ENCODE data around the gene LYVE1.

The LYVE1 gene

GRCh38 chr11:10573556-10573955, 5.1 kb upstream of the LYVE1 start:
- Histone ChIP-seq H3K9ac (ENCODE audit: low read length) (no peak overlapping the region), H3K4me3 (ENCODE audit: low read length) (no peak overlapping the region), H3K27me3 (replicated peaks; ENCODE audit: control insufficient read depth, insufficient read depth, low read length) (no peaks in the 10 kb centered on the region), H3K36me3 (ENCODE audit: control insufficient read depth, insufficient read depth, low read length, severe bottlenecking) (peaks cover 60% of the 10 kb centered on the region), H3K9me3 (ENCODE audit: control insufficient read depth, low read length) (no peaks in the 10 kb centered on the region), H3K4me1 (ENCODE audit: control insufficient read depth, insufficient read depth, low read length) (no peaks in the 10 kb centered on the region)
- DNase-seq (ENCODE audit: low read depth) = no peak

GRCh38 chr11:10573028-10573427, 4.6 kb upstream of the LYVE1 start:
- Histone ChIP-seq H3K9me3 (ENCODE audit: control insufficient read depth, low read length) (no peaks in the 10 kb centered on the region), H3K27me3 (replicated peaks; ENCODE audit: control insufficient read depth, insufficient read depth, low read length) (no peaks in the 10 kb centered on the region), H3K9ac (ENCODE audit: low read length) (no peak overlapping the region), H3K36me3 (ENCODE audit: control insufficient read depth, insufficient read depth, low read length, severe bottlenecking) (peaks cover 55% of the 10 kb centered on the region), H3K4me3 (ENCODE audit: low read length) (no peak overlapping the region), H3K4me1 (ENCODE audit: control insufficient read depth, insufficient read depth, low read length) (no peaks in the 10 kb centered on the region)
- no peak for DNase-seq (ENCODE audit: low read depth)

- no peak for DNase-seq (ENCODE audit: low read depth)
- Histone ChIP-seq H3K27me3 (replicated peaks; ENCODE audit: control insufficient read depth, insufficient read depth, low read length) (no peaks in the 10 kb centered on the region), H3K36me3 (ENCODE audit: control insufficient read depth, insufficient read depth, low read length, severe bottlenecking) (peaks cover 50% of the 10 kb centered on the region), H3K9me3 (ENCODE audit: control insufficient read depth, low read length) (no peaks in the 10 kb centered on the region), H3K4me3 (ENCODE audit: low read length) (no peak overlapping the region), H3K4me1 (ENCODE audit: control insufficient read depth, insufficient read depth, low read length) (no peaks in the 10 kb centered on the region), H3K9ac (ENCODE audit: low read length) (no peak overlapping the region)
Observed at GRCh38 chr11:10572533-10572932, 4.1 kb upstream of the LYVE1 start.

- Histone ChIP-seq H3K9me3 (ENCODE audit: control insufficient read depth, low read length) (no peaks in the 10 kb centered on the region), H3K27me3 (replicated peaks; ENCODE audit: control insufficient read depth, insufficient read depth, low read length) (no peaks in the 10 kb centered on the region), H3K36me3 (ENCODE audit: control insufficient read depth, insufficient read depth, low read length, severe bottlenecking) (peaks cover 4% of the 10 kb centered on the region), H3K4me1 (ENCODE audit: control insufficient read depth, insufficient read depth, low read length) (peaks cover 15% of the 10 kb centered on the region), H3K4me3 (ENCODE audit: low read length) (no peak overlapping the region), H3K9ac (ENCODE audit: low read length) (no peak overlapping the region)
- no peak for DNase-seq (ENCODE audit: low read depth)
Observed at GRCh38 chr11:10567446-10567845, 1.0 kb downstream of the LYVE1 start.

GRCh38 chr11:10566257-10566957, 2.1 kb downstream of the LYVE1 start:
- Histone ChIP-seq H3K36me3 (ENCODE audit: control insufficient read depth, insufficient read depth, low read length, severe bottlenecking) (no peaks in the 10 kb centered on the region), H3K4me3 (ENCODE audit: low read length) (no peak overlapping the region), H3K9ac (ENCODE audit: low read length) (no peak overlapping the region), H3K4me1 (ENCODE audit: control insufficient read depth, insufficient read depth, low read length) (peaks cover 15% of the 10 kb centered on the region), H3K27me3 (replicated peaks; ENCODE audit: control insufficient read depth, insufficient read depth, low read length) (no peaks in the 10 kb centered on the region), H3K9me3 (ENCODE audit: control insufficient read depth, low read length) (no peaks in the 10 kb centered on the region)
- peak; percentile 27 for DNase-seq (ENCODE audit: low read depth)

GRCh38 chr11:10565493-10565892, 3.0 kb downstream of the LYVE1 start:
- Histone ChIP-seq H3K9ac (ENCODE audit: low read length) (no peak overlapping the region), H3K36me3 (ENCODE audit: control insufficient read depth, insufficient read depth, low read length, severe bottlenecking) (no peaks in the 10 kb centered on the region), H3K4me1 (ENCODE audit: control insufficient read depth, insufficient read depth, low read length) (peaks cover 15% of the 10 kb centered on the region), H3K27me3 (replicated peaks; ENCODE audit: control insufficient read depth, insufficient read depth, low read length) (no peaks in the 10 kb centered on the region), H3K4me3 (ENCODE audit: low read length) (no peak overlapping the region), H3K9me3 (ENCODE audit: control insufficient read depth, low read length) (no peaks in the 10 kb centered on the region)
- no peak for DNase-seq (ENCODE audit: low read depth)

GRCh38 chr11:10564696-10565318, 3.7 kb downstream of the LYVE1 start:
- Histone ChIP-seq H3K36me3 (ENCODE audit: control insufficient read depth, insufficient read depth, low read length, severe bottlenecking) (no peaks in the 10 kb centered on the region), H3K9me3 (ENCODE audit: control insufficient read depth, low read length) (no peaks in the 10 kb centered on the region), H3K9ac (ENCODE audit: low read length) (no peak overlapping the region), H3K27me3 (replicated peaks; ENCODE audit: control insufficient read depth, insufficient read depth, low read length) (no peaks in the 10 kb centered on the region), H3K4me3 (ENCODE audit: low read length) (no peak overlapping the region), H3K4me1 (ENCODE audit: control insufficient read depth, insufficient read depth, low read length) (peaks cover 15% of the 10 kb centered on the region)
- DNase-seq (ENCODE audit: low read depth) = peak; percentile 53

GRCh38 chr11:10564030-10564429, 4.4 kb downstream of the LYVE1 start:
- H3K4me3 ChIP-seq (ENCODE audit: low read length) = no peak overlapping the region

GRCh38 chr11:10561947-10562346, 6.5 kb downstream of the LYVE1 start:
- no peaks in the 10 kb centered on the region for H3K9me3 ChIP-seq (ENCODE audit: control insufficient read depth, low read length)
- H3K4me3 ChIP-seq (ENCODE audit: low read length) = no peak overlapping the region
- no peak for DNase-seq (ENCODE audit: low read depth)
- no peak overlapping the region for H3K9ac ChIP-seq (ENCODE audit: low read length)
- H3K4me1 ChIP-seq (ENCODE audit: control insufficient read depth, insufficient read depth, low read length) = peaks cover 13% of the 10 kb centered on the region
- H3K27me3 ChIP-seq (replicated peaks; ENCODE audit: control insufficient read depth, insufficient read depth, low read length) = no peaks in the 10 kb centered on the region
- no peaks in the 10 kb centered on the region for H3K36me3 ChIP-seq (ENCODE audit: control insufficient read depth, insufficient read depth, low read length, severe bottlenecking)

More at GRCh38 chr11:10564030-10564429, 4.4 kb downstream of the LYVE1 start:
- Histone ChIP-seq H3K27me3 (replicated peaks; ENCODE audit: control insufficient read depth, insufficient read depth, low read length) (no peaks in the 10 kb centered on the region), H3K4me1 (ENCODE audit: control insufficient read depth, insufficient read depth, low read length) (peaks cover 15% of the 10 kb centered on the region), H3K9me3 (ENCODE audit: control insufficient read depth, low read length) (no peaks in the 10 kb centered on the region), H3K36me3 (ENCODE audit: control insufficient read depth, insufficient read depth, low read length, severe bottlenecking) (no peaks in the 10 kb centered on the region), H3K9ac (ENCODE audit: low read length) (no peak overlapping the region)
- no peak for DNase-seq (ENCODE audit: low read depth)

- no peaks in the 10 kb centered on the region for H3K27me3 ChIP-seq (replicated peaks; ENCODE audit: control insufficient read depth, insufficient read depth, low read length)
- no peak overlapping the region for H3K4me3 ChIP-seq (ENCODE audit: low read length)
- H3K9ac ChIP-seq (ENCODE audit: low read length) = no peak overlapping the region
- H3K9me3 ChIP-seq (ENCODE audit: control insufficient read depth, low read length) = no peaks in the 10 kb centered on the region
- H3K36me3 ChIP-seq (ENCODE audit: control insufficient read depth, insufficient read depth, low read length, severe bottlenecking) = no peaks in the 10 kb centered on the region
- peaks cover 9% of the 10 kb centered on the region for H3K4me1 ChIP-seq (ENCODE audit: control insufficient read depth, insufficient read depth, low read length)
- no peak for DNase-seq (ENCODE audit: low read depth)
Observed at GRCh38 chr11:10561043-10561818, 7.2 kb downstream of the LYVE1 start.

GRCh38 chr11:10558288-10558687, 10.2 kb downstream of the LYVE1 start:
- no peaks in the 10 kb centered on the region for H3K4me1 ChIP-seq (ENCODE audit: control insufficient read depth, insufficient read depth, low read length)
- no peaks in the 10 kb centered on the region for H3K36me3 ChIP-seq (ENCODE audit: control insufficient read depth, insufficient read depth, low read length, severe bottlenecking)
- H3K9me3 ChIP-seq (ENCODE audit: control insufficient read depth, low read length) = no peaks in the 10 kb centered on the region
- no peak for DNase-seq (ENCODE audit: low read depth)
- H3K9ac ChIP-seq (ENCODE audit: low read length) = no peak overlapping the region
- H3K4me3 ChIP-seq (ENCODE audit: low read length) = no peak overlapping the region
- no peaks in the 10 kb centered on the region for H3K27me3 ChIP-seq (replicated peaks; ENCODE audit: control insufficient read depth, insufficient read depth, low read length)

All from adipocyte (in vitro differentiated cells).